ENCODE measurements around the gene MOK.

MOK gene

DNA sequence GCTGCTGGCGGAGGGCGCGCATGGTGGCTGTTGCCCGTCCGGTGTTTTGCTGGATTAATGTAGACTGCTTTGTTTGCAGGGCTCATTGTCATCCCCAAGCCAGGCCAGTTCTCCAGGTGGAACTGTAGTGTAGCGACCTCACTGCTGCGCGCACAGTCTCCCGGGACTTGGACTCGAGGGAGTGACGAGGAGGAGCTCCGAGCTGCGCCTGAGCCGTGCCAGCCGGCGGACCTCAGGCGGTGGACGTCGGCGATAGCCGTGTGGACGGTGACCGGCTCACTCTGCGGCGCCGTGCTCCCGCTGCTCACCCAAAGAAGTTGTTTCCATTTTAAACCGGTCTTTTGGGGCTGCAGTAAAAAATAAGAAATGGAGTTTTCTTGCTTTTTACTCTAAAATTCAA is 82.2 kb downstream of the MOK start:
- Histone ChIP-seq H3K4me2 (ENCODE audit: low read depth, low read length) (no peak overlapping the region), H3K9me3 (replicated peaks; ENCODE audit: insufficient read depth, low read length) (no peaks in the 10 kb centered on the region), H3K4me1 (ENCODE audit: low read length) (no peaks in the 10 kb centered on the region), H4K20me1 (ENCODE audit: insufficient read depth, low read length) (no peaks in the 10 kb centered on the region), H2AFZ (ENCODE audit: low read length) (no peak overlapping the region), H3K27ac (ENCODE audit: low read length) (no peak overlapping the region), H3K9ac (ENCODE audit: low read length) (no peak overlapping the region), H3K79me2 (ENCODE audit: low read length) (no peaks in the 10 kb centered on the region), H3K27me3 (replicated peaks; ENCODE audit: insufficient read depth, low read length) (no peaks in the 10 kb centered on the region), H3F3A (ENCODE audit: insufficient read depth, low read length) (no peaks in the 10 kb centered on the region), H3K9me2 (replicated peaks; ENCODE audit: insufficient read depth, low read length) (no peaks in the 10 kb centered on the region), H3K4me3 (ENCODE audit: low read length) (no peak overlapping the region), H3K36me3 (replicated peaks; ENCODE audit: insufficient read depth, low read length) (no peaks in the 10 kb centered on the region)
- DNase-seq: no peak
- TF ChIP-seq, protein P1, sequence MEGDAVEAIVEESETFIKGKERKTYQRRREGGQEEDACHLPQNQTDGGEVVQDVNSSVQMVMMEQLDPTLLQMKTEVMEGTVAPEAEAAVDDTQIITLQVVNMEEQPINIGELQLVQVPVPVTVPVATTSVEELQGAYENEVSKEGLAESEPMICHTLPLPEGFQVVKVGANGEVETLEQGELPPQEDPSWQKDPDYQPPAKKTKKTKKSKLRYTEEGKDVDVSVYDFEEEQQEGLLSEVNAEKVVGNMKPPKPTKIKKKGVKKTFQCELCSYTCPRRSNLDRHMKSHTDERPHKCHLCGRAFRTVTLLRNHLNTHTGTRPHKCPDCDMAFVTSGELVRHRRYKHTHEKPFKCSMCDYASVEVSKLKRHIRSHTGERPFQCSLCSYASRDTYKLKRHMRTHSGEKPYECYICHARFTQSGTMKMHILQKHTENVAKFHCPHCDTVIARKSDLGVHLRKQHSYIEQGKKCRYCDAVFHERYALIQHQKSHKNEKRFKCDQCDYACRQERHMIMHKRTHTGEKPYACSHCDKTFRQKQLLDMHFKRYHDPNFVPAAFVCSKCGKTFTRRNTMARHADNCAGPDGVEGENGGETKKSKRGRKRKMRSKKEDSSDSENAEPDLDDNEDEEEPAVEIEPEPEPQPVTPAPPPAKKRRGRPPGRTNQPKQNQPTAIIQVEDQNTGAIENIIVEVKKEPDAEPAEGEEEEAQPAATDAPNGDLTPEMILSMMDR (IDR thresholded peaks at IDR 0.05; ENCODE audit: low read length): no peak
- TF ChIP-seq EZH2phosphoT487 (IDR thresholded peaks at IDR 0.05; ENCODE audit: low read length) (no peak), EZH2 (optimal IDR thresholded peaks at IDR 0.05; ENCODE audit: low read depth, low read length) (no peak)

DNA sequence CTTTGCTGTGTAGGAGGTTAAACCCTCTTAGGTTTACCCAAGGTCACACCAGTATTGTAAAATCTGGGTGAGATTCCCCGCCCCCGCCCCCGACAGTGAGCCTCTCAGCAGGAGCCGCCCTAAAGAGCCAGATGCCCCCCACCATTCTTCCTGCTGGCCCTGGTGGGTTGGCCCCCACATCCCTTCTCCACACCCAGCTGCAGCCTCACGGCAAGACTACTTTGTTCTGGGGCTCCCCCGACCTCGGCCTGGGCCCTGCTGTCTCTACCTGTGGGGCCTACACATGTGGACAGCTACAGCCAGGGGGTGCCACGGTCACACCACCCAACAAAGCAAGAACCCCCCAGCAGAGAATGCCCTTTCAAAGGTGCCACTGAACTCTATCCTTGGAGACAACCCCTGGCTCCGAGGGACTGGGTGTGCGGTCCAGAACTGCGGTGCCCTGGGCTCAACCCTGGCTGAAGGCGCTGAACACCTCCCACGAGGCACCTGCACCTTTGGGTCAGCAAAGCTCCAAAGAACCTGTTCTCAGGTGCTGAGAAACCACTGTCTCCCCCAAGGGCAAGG is 82.9 kb downstream of the MOK start:
- Histone ChIP-seq H3K9me2 (replicated peaks; ENCODE audit: insufficient read depth, low read length) (no peaks in the 10 kb centered on the region), H3F3A (ENCODE audit: insufficient read depth, low read length) (no peaks in the 10 kb centered on the region), H3K27ac (ENCODE audit: low read length) (no peak overlapping the region), H3K79me2 (ENCODE audit: low read length) (no peaks in the 10 kb centered on the region), H3K4me2 (ENCODE audit: low read depth, low read length) (no peak overlapping the region), H3K4me1 (ENCODE audit: low read length) (no peaks in the 10 kb centered on the region), H3K27me3 (replicated peaks; ENCODE audit: insufficient read depth, low read length) (no peaks in the 10 kb centered on the region), H3K9ac (ENCODE audit: low read length) (no peak overlapping the region), H3K9me3 (replicated peaks; ENCODE audit: insufficient read depth, low read length) (no peaks in the 10 kb centered on the region), H3K4me3 (ENCODE audit: low read length) (no peak overlapping the region), H4K20me1 (ENCODE audit: insufficient read depth, low read length) (no peaks in the 10 kb centered on the region), H3K36me3 (replicated peaks; ENCODE audit: insufficient read depth, low read length) (no peaks in the 10 kb centered on the region), H2AFZ (ENCODE audit: low read length) (no peak overlapping the region)
- DNase-seq: no peak
- TF ChIP-seq, protein P1 (IDR thresholded peaks at IDR 0.05; ENCODE audit: low read length): no peak
- TF ChIP-seq EZH2 (optimal IDR thresholded peaks at IDR 0.05; ENCODE audit: low read depth, low read length): no peak
- TF ChIP-seq EZH2phosphoT487 (IDR thresholded peaks at IDR 0.05; ENCODE audit: low read length): no peak

DNA sequence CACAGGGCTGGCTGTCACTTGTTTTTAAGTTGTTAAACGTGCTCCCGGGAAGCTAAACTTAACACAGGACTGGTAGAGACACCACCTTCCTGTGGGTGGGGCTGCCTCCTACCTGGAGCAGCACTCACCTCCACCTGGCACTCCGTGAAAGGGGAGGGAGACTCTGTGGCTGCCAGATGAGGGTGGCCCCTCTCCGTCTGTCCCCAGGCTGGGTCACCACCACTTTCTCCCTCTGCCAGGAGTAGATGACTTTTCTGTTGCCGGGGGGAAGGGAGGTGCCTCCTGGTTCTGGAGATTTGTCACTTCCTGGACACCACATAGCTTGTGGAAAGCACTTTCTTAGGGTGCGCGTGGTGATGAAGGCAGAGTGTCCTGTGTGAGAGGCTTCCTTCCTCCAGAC is 83.9 kb downstream of the MOK start:
- Histone ChIP-seq H3F3A (ENCODE audit: insufficient read depth, low read length) (no peaks in the 10 kb centered on the region), H3K27ac (ENCODE audit: low read length) (no peak overlapping the region), H3K27me3 (replicated peaks; ENCODE audit: insufficient read depth, low read length) (no peaks in the 10 kb centered on the region), H3K9me3 (replicated peaks; ENCODE audit: insufficient read depth, low read length) (no peaks in the 10 kb centered on the region), H3K4me3 (ENCODE audit: low read length) (no peak overlapping the region), H2AFZ (ENCODE audit: low read length) (no peak overlapping the region), H3K9me2 (replicated peaks; ENCODE audit: insufficient read depth, low read length) (no peaks in the 10 kb centered on the region), H3K9ac (ENCODE audit: low read length) (no peak overlapping the region), H3K4me1 (ENCODE audit: low read length) (no peaks in the 10 kb centered on the region), H4K20me1 (ENCODE audit: insufficient read depth, low read length) (no peaks in the 10 kb centered on the region), H3K4me2 (ENCODE audit: low read depth, low read length) (no peak overlapping the region), H3K36me3 (replicated peaks; ENCODE audit: insufficient read depth, low read length) (no peaks in the 10 kb centered on the region), H3K79me2 (ENCODE audit: low read length) (no peaks in the 10 kb centered on the region)
- no peak for TF ChIP-seq EZH2phosphoT487 (IDR thresholded peaks at IDR 0.05; ENCODE audit: low read length)
- no peak for TF ChIP-seq EZH2 (optimal IDR thresholded peaks at IDR 0.05; ENCODE audit: low read depth, low read length)
- TF ChIP-seq, protein P1 (IDR thresholded peaks at IDR 0.05; ENCODE audit: low read length): no peak
- DNase-seq: no peak

Measured in MM.1S (cell line).